ENCODE data around the gene RTN3.
A peak's percentile ranks its signal among the peaks of the same experiment; 100 is the strongest.
"Not testable (repeated sequence)": the region's sequence is repeated elsewhere in the genome, so short reads cannot be mapped to it uniquely, and the experiment has no call there.

The RTN3 gene

DNA sequence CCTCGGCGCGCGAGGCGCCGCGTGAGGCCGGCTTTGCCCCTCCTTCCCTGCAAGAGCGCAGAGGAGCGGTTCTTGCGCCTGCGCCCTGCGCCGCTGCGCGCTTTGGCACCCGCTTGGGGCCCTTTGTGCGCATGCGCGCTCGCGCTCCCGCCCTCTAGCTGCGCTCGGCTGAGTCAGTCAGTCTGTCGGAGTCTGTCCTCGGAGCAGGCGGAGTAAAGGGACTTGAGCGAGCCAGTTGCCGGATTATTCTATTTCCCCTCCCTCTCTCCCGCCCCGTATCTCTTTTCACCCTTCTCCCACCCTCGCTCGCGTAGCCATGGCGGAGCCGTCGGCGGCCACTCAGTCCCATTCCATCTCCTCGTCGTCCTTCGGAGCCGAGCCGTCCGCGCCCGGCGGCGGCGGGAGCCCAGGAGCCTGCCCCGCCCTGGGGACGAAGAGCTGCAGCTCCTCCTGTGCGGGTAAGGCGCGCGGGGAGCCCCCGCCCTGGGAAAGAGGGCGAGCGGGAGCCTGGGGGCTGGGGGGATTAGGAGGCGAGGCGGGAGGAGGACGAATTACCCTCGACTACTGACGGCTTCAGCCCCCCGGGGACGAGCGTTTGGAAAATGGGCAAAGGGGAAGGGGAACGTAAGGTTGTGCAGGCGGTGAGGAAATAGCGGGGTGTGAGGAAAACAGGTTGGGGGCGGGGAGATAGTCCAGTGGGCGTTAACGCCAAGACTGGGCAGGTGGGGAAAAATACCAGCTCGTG is at the start of gene RTN3:
RTN3 (plus strand) TSS at position 180 of the 745 bp plus-strand sequence; CDS start at position 317, 137 bp downstream.
- DNase-seq = peak; percentile 98

DNA sequence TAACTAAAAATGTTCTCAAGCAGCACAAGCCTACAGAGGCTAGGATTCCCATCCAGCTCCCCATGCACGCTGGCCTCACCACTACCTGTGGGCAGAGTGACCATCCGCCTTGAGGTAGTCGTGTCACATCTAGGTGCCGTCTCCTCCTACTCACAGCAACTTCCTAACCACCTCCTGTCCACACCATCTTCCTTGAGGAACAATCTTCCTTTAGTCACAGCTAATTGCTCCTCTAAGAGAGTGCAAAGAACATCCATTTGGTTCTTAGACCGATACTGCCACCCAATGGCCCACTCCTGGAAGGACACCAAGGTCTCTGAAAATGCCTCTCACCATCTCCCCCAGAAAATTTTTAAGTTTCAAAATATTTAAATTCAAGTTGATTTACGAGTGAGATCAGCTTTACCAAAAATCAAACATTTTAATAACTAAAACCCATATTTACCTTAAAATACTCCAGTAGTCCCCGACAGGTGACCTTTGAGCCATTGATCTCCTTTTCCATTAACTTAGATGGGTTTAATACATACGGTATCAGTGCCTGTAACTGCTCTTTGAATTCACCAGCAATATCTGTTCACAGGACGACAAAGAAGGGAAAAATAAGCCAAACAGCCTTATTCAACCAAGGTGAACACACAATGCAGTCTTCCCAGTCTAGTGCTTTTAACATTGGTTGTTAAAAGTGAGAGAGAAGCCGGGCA is 45.4 kb upstream of the RTN3 start:
- peak; percentile 60 for DNase-seq

DNA sequence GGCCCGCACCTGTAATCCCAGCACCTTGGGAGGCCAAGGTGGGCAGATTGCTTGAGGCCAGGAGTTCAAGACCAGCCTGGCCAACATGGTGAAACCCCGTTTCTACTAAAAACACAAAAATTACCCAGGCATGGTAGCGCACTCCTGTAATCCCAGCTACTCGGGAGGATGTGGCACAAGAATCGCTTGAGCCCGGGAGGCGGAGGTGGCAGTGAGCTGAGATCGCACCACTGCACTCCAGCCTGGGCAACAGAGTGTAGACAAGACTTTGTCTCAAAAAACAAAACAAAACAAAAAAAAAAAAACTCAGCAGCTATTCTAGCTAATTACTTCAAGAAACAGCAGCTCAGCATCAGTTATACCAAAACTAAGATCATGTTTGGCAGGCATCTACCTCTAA is 42.9 kb upstream of the RTN3 start:
- not testable (repeated sequence) for DNase-seq

DNA sequence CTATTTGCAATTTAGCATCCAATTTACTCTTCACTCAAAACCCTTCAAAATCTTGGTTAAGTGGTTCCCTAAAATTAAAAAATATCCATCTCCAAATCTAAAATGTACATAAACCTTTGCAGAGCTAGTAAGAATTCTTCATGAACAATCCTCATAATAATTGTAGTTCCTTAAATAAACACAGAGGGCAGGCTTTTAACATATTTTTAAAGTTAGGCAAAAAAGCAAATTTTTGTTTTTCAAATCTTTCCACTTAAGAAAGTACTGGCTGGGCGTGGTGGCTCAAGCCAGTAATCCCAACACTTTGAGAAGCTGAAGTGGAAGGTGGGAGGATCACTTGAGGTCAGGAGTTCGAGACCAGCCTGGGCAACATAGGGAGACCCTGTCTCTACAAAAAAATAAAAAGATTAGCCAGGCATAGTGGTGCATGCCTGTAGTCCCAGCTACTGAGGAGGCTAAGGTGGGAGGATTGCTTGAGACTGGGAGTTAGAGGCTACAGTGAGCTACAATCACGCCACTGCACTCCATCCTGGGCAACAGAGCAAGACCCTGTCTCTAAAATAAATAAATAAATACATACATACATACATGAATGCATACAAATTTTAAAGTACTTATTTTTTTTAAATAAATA is 42.0 kb upstream of the RTN3 start:
- no peak for DNase-seq

GRCh38 chr11:63641727-63642126 is 39.6 kb upstream of the RTN3 start:
- peak; percentile 22 for DNase-seq

- no peak for DNase-seq
Measured at GRCh38 chr11:63643205-63643604, 38.1 kb upstream of the RTN3 start.

DNA sequence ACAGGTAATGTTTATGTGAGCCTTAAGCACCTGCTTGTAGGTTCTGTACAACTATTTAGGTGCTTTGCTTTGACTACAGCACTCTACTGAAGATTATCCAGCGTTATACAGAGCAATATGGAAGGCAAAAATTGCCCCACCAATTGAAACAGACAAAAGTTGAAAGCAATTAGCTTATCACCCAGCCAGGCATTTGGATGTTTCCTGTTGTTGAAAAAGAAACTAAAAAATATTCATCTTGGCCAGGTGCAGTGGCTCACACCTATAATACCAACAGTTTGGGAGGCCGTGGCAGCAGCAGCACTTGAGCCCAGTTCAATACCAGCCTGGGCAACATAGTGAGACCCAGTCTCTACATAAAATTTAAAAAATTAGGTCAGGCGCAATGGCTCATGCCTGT is 28.6 kb upstream of the RTN3 start:
- DNase-seq = no peak

DNA sequence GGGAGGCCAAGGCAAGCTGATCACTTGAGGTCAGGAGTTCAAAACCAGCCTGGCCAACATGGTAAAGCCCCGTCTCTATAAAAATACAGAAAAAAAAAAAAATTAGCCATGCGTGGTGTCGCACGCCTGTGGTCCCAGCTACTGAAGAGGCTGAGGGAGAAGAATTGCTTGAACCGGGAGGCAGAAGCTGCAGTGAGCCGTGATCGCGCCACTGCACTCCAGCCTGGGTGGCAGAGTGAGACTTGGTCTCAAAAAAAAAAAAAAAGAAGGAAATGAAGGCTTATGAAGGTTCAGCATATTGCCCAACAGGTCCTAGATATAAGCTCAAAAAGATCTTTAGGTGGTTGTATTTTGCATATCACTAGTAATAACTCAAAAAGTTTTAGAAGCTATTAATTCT is 20.3 kb upstream of the RTN3 start:
- DNase-seq = no peak

GRCh38 chr11:63663809-63664208 is 17.5 kb upstream of the RTN3 start:
- peak; percentile 80 for DNase-seq

DNA sequence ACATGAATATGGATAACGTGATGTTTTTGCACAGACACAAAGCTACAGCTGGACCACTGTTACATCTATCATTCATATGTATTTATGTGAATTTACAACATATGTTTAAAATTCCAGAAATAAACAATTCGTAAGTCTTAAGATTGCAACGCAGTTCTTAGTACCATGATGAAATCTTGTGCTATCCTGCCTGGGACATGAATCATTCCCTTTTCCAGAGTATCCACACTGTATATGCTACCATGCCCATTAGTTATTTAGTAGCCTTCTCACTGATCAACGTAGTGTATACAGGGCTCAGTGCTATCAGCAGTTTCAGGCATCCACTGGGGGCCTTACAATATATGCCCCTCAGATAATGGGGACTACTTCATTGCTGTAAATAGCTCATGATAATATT is 14.4 kb upstream of the RTN3 start:
- peak; percentile 64 for DNase-seq

DNA sequence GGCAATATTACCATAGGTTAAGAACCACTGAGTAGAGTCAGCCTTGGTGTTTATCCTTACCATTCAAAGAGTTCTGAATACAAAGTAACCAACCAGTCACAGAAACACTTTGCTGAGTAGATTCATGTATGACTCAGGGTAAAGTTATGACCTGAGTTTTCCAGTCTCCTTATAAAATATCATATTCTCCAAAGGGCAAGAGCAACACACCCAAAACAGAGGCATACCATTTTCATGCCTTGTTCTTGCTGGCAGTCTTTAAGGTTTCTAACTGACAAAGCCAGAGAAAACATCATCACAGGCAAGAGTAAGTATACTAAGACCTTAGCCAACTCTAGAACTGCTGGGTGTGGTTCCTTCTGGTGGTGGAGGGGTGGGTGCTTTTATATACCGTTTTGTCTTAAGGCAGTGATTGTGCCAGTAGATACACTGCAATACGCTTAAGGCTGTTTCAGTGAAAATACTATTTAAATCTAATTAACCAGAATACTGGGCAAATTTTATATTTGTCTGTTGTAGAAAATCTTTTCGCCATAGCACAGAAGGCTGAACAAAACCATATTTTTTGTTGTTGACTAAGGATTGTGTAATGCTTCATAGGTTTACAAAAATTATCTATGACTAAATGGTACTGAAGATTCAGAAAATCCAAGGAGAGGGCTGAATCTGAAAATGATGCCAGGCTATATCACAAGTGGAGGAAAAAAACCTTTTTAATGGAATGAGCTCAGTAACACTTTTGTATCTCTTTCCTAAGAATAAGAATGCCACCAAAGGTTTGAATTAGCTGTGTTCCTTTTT is 13.1 kb upstream of the RTN3 start:
- peak; percentile 95 for DNase-seq

DNA sequence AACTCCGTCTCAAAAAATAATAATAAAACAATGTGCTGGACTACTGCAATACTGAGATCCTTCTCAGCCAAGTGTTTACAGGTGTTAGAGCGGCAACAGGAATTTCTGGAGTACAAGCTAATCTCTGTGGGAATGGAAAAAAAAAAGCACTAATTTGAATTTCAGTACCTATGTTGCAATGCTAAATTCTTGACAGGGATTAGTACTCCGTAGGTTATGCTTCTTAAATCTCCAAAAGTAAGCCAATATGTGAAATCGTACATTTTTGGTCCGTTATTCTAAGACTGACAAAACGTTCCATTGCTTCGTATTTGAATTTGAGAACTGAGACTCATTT is 11.2 kb upstream of the RTN3 start:
- DNase-seq = no peak

DNA sequence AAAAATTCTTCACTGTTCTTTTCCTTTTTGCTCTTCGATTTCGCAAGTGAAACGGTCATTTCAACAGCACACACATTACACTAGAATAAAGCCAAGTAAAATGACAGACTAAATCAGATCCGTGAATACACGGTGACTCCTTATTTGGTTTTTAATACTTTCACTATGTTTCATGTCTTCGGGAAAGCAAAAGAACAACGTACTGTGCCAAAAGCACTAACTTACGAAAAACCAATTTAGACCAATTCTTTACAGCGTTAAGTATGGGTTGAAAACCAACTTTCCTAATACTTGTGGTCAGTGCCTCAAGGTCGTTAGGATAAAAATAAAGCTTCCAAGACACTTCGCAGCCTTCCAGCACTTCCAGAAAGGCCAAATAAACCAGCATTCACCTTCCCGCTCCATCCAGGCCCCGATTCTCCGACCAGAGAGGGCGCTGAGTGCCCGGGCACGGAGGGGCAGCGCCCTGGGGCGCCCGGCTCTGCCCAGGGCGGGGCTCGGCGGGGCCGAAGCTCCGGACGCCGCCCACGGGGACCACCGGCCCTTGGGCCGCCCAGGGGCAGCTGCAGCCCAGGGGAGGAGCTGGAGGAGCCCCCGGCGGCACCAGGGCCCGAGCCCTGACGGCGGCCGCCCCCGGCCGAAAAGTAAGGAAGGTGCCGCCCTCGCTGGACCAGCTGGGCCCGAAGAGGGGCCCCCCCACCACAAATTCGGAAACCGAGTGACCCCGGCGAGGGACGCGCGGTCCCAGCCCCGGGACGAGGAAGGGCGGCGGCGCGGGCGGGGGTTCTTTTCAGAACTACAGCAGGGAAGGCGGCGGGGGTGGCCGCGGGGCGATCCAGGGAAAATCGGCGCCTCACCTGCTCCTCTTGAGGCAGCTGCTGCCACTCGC is 10.6 kb upstream of the RTN3 start:
- DNase-seq = peak; percentile 66

DNA sequence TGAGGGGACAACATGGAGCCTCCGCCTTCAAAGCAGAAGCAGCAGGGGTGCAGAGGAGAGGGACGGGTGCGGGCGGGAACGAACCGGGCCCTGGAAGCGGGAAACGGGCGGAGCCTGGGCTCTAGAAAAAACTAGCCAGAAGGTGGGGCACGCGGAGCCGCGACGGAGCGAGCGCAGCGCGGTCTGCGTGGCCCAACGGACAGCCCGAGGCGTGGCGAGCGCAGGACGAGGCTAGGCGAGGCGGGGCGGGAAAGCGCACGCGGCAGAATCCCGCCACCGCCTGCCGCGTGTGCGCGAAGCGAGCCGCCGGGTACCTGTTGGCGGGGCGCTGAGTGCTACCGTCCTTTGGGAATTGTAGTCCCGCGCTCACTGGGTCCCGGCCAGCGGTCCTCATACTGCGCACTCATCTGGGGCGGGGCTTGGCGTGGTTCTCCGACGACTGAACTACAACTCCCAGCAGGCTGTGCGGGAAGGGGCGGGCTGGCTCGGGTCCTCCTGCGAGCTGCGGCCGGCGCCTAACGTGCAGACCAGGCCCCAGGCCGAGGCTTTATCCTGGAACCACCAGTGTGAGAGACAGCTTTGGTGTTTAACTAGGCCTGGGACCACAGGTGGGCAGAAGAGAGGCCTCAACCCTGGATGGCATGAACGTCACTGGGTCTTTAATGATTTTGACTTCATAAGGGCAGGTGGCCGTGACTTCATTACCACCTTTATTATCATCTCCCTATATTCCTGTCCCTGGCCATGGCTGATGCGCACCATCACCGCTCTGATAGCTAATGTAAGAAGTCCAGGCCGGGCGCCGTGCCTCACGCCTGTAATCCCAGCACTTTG is 9.8 kb upstream of the RTN3 start, which contains the start of gene ATL3:
ATL3 (minus strand) TSS at position 55 of the 834 bp plus-strand sequence; CDS start at position 14, 41 bp downstream.
- peak; percentile 97 for DNase-seq

DNA sequence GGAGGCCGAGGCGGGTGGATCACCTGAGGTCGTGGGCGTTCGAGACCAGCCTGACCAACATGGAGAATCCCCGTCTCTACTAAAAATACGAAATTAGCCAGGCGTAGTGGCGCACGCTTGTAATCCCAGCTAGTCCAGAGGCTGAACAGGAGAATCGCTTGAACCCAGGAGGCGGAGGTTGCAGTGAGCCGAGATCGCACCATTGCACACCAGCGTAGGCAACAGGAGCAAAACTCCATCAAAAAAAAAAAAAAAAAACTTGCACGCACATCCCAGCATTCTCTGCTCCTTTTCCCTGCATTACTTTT is 9.2 kb upstream of the RTN3 start:
- DNase-seq = no peak

- no peak for DNase-seq
Measured at GRCh38 chr11:63672936-63673539, 8.3 kb upstream of the RTN3 start.

GRCh38 chr11:63673579-63673978 is 7.7 kb upstream of the RTN3 start:
- DNase-seq = peak; percentile 26

DNA sequence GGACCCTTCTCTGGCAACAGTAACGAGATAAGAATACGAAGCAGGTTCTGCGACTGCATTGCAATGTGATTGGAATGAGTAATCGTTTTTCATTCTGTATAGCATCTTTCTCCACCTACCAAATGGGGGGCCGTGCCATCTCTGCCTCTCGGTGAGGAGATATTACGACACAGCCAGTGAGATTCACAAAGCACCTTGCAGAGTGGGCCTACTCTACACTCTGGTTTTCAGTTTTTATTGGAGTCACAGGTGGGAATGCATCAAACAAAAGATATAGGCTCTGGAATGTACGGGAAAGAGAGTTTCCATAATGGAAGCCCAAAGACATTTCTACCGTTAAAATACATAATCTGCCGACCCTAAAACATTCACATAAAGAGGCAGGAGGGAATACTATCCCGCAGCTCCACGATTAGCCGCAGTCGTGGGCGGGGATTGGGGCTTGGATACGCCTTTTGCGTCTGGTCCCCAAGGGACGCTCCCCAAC is 423 bp upstream of the RTN3 start:
- DNase-seq = no peak

- peak; percentile 42 for DNase-seq
Measured at GRCh38 chr11:63682066-63683021, 1.0 kb downstream of the RTN3 start.

All from EL (cell line).